Progenitor cell of endocrine pancreas (in vitro differentiated cells): ENCODE data around the gene FBXO42. TPM values are rescaled to one million over a fixed set of nuclear protein-coding genes. Genes with fewer than 3 reads are reported as not detected.
A peak's percentile ranks its signal among the peaks of the same experiment; 100 is the strongest.

Experiments used
- DNase-seq: peaks from one replicate; pipeline ENCODE4 v3.0.0; 2021; ENCODE audit warnings: low spot score; ENCODE audit not compliant: unreplicated experiment
- H3K27ac Mint-ChIP-seq: 2 replicates; pipeline ENCODE4 v1.8.0; 2021; ENCODE audit warnings: mild to moderate bottlenecking, moderate library complexity, mixed read lengths
- H3K27me3 Mint-ChIP-seq: 2 replicates; pipeline ENCODE4 v1.8.0; 2021; ENCODE audit warnings: mixed read lengths
- H3K36me3 Mint-ChIP-seq: 2 replicates; pipeline ENCODE4 v1.8.0; 2022; ENCODE audit warnings: mixed read lengths; ENCODE audit not compliant: insufficient read depth
- H3K4me1 Mint-ChIP-seq: 2 replicates; pipeline ENCODE4 v1.8.0; 2021; ENCODE audit warnings: low read depth, mixed read lengths
- H3K4me3 Mint-ChIP-seq: 2 replicates; pipeline ENCODE4 v1.8.0; 2021; ENCODE audit warnings: low read depth, mild to moderate bottlenecking, moderate library complexity, mixed read lengths
- H3K9me3 Mint-ChIP-seq: 2 replicates; pipeline ENCODE4 v1.8.0; 2021; ENCODE audit warnings: low read depth, mixed read lengths
- CTCF ChIP-seq: fragments of 200-600 bp; sonication (generic); IDR thresholded peaks from one replicate; pipeline ENCODE4 v1.5.0; 2021; ENCODE audit warnings: antibody characterized with exemption, mild to moderate bottlenecking; ENCODE audit not compliant: unreplicated experiment
- total RNA-seq: library from RNA; stranded (reverse); gene quantifications from 2 replicates; pipeline ENCODE4 v1.2.1, GENCODE V29; 2021

The FBXO42 gene
- total RNA-seq, 1 donor from 2014 or later = 30.5 TPM

GRCh38 chr1:16204634-16205333 is 147.5 kb downstream of the FBXO42 start:
- Mint-ChIP-seq H3K4me3 (no peak overlapping the region), H3K27me3 (no peaks in the 10 kb centered on the region), H3K4me1 (peaks cover 8% of the 10 kb centered on the region), H3K9me3 (no peaks in the 10 kb centered on the region), H3K27ac (no peak overlapping the region), H3K36me3 (peaks cover 24% of the 10 kb centered on the region)
- no peak for DNase-seq
- peak; percentile 44 for TF ChIP-seq CTCF

- no peaks in the 10 kb centered on the region for H3K27me3 Mint-ChIP-seq
- H3K27ac Mint-ChIP-seq = no peak overlapping the region
- peaks cover 3% of the 10 kb centered on the region for H3K4me1 Mint-ChIP-seq
- no peak for TF ChIP-seq CTCF
- peaks cover 22% of the 10 kb centered on the region for H3K36me3 Mint-ChIP-seq
- no peak overlapping the region for H3K4me3 Mint-ChIP-seq
- DNase-seq = no peak
- H3K9me3 Mint-ChIP-seq = no peaks in the 10 kb centered on the region
These were observed 148.1 kb downstream of the FBXO42 start for GRCh38 chr1:16204216-16204615.

DNA sequence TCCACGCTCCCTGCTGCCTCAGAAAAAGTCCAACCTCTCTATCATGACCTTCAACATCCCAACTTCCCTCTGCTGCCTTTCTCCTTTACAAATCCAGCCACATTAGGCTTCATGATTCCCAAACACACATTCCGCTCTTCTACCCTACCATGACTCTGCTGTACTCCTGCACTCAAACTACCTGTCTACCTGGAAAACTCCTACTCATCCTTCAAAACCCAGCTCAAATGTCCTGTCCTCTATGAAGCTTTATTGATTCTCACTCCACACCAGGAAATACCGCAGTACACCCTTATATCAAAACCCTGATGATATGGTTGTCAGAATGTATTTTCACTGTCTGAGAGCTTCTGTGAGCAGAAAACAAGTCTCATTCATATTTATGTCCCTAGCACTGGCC is 148.7 kb downstream of the FBXO42 start:
- DNase-seq = no peak
- H3K27me3 Mint-ChIP-seq = no peaks in the 10 kb centered on the region
- peaks cover 3% of the 10 kb centered on the region for H3K4me1 Mint-ChIP-seq
- H3K9me3 Mint-ChIP-seq = no peaks in the 10 kb centered on the region
- no peak overlapping the region for H3K27ac Mint-ChIP-seq
- H3K36me3 Mint-ChIP-seq = peaks cover 25% of the 10 kb centered on the region
- no peak overlapping the region for H3K4me3 Mint-ChIP-seq
- no peak for TF ChIP-seq CTCF

DNA sequence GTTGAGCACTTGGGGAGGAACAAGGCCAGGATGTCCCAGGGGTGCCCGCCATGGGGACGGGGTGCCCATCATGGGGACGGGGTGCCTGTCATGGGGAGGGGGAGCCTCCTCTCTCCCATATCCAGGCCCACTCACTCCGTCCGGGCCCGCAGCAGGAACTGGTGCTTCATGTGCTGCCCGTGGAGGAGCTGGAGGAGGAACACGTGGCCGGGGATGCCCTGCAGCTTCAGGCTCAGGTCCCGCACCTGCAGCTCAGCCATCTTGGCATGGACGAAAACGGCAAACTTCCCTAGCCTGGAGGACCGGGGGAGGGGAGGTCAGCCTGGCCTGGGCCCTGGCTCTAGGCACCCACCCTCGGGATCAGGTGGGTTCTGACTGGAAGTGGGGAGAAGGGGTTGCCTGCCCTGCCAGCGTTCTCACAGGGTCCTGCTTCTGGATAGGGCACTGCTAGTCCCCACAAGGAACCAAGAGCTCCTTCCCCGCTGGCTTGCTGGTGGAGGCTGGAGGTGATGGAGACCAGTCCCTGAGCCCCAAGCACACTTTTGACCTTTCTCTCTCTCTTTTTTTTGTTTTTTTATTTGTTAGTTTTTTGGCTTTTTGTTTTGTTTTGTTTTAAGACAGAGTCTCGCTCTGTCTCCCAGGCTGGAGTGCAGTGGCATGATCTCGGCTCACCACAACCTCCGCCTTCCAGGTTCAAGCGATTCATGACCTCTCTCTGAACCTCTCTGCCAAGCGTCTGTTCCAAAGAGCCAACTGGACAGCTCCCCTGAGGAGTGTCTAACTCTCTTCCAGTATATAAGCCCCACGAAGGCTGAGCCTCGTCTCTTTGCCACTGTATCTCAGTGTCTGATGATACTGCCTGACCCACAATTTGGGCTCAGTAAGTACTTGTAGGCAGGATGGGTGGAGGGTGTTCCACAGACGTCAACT is 149.7 kb downstream of the FBXO42 start:
- H3K4me1 Mint-ChIP-seq = peaks cover 3% of the 10 kb centered on the region
- TF ChIP-seq CTCF = no peak
- no peak overlapping the region for H3K4me3 Mint-ChIP-seq
- peaks cover 26% of the 10 kb centered on the region for H3K36me3 Mint-ChIP-seq
- H3K27ac Mint-ChIP-seq = no peak overlapping the region
- H3K27me3 Mint-ChIP-seq = no peaks in the 10 kb centered on the region
- no peak for DNase-seq
- no peaks in the 10 kb centered on the region for H3K9me3 Mint-ChIP-seq

GRCh38 chr1:16199700-16200099 is 152.6 kb downstream of the FBXO42 start:
- no peaks in the 10 kb centered on the region for H3K9me3 Mint-ChIP-seq
- TF ChIP-seq CTCF = no peak
- DNase-seq = no peak
- H3K27me3 Mint-ChIP-seq = no peaks in the 10 kb centered on the region
- peaks cover 31% of the 10 kb centered on the region for H3K36me3 Mint-ChIP-seq
- no peak overlapping the region for H3K4me3 Mint-ChIP-seq
- no peak overlapping the region for H3K27ac Mint-ChIP-seq
- no peaks in the 10 kb centered on the region for H3K4me1 Mint-ChIP-seq
